HG02981 (cell line): ENCODE data around the gene IFI27.

Experiments used
- ATAC-seq: cut with Tn5 transposase; IDR thresholded peaks from one replicate; pipeline ENCODE4 v1.9.1; 2021; ENCODE audit warnings: mild to moderate bottlenecking, moderate library complexity; ENCODE audit not compliant: unreplicated experiment

Gene IFI27

DNA sequence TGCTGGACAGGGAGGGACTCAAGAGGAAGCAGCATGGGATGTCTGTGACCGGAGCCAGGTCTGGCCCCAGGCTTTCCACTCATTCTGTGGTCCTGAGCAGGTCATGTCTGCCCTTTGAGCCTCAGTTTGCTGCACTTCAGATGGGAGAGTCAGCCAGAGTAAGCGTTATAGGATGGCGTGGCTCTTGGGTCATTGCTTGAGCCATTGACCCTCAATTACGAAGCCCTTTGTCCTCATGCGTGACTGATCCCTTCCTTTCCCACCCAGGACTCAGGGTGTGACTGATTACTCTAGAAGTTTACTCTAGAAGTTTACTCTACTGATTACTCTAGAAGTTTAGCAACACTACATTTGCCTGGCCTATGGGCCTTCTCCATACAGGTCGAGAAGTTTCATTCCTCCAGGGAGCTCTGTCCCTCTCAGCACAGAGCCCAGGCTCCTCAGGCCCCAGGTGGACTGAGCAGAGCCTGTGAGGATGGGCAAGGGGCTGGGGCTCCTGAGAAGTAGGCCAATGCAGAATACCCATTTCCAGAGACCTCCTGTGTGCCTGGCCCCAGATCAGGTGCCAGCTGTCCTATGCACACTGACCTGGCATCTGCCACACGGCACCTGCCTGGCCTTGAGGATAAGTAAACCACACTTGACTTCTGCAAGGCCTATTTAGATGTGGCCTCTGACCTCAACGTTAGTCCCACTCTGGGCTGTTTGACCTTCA, 7.6 kb upstream of the IFI27 start:
- ATAC-seq: no peak

DNA sequence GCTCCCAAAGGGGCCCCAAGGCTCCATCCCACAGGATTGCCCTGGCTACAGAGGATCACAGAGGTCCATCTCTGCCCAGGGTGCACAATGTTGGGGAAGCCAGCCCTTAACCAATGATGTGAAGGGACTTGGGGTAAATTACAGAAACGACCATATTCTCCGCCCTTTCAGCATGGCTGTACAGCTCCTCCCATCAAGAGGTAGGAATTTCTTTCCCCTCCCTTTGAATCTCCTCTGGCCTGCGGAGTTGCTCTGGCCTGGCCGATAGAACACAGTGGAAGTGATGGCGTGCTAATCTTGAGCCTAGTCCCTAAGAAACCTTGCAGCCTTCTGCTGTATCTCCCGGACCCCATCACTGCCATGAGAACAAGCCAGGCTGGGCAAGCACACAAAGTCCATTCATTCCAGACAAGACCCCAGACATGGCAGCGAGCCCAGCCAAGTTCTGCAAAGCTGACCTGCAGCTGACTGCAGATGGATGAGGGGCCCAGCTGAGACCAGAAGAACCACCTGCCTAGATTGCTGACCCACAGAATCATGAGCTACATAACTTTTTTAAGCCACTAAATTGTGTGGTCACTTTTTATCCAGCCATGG, 6.9 kb upstream of the IFI27 start:
- no peak for ATAC-seq

DNA sequence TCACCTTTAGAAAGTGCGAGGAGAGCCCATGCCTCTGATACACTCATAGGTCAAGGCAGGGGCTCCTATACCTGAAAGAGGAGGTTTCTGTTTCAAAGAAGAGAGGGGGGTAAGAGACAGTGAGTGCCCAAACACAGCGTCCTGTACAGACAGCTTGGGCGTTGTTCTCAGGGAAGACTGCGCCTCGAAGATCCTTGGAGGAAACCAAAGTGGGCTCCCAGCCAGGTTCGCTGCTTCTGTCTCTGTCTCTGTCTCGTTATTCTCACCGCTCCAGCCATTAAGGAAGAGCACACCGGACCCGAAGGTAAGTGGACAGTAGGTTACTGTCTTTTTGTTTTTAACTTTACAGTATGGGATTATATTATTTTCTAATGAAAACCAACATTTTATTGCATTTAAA, 5.8 kb upstream of the IFI27 start:
- ATAC-seq: no peak

DNA sequence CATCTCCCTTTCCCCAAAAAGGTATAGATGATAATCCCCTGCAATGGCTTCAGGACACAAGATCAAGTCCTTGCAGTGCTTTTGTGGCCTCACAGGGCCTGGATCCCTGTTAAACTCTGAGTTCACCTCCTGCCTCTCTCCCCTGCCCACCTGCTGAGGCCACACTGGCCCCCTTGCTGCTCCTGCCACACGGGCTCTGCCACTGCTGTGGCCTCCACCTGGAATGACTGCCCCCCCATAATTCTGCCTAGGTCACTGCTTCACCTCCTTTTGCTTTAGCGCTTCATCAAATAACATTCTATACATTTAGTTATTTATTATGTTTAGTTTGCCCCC, 653 bp upstream of the IFI27 start:
- ATAC-seq: no peak

DNA sequence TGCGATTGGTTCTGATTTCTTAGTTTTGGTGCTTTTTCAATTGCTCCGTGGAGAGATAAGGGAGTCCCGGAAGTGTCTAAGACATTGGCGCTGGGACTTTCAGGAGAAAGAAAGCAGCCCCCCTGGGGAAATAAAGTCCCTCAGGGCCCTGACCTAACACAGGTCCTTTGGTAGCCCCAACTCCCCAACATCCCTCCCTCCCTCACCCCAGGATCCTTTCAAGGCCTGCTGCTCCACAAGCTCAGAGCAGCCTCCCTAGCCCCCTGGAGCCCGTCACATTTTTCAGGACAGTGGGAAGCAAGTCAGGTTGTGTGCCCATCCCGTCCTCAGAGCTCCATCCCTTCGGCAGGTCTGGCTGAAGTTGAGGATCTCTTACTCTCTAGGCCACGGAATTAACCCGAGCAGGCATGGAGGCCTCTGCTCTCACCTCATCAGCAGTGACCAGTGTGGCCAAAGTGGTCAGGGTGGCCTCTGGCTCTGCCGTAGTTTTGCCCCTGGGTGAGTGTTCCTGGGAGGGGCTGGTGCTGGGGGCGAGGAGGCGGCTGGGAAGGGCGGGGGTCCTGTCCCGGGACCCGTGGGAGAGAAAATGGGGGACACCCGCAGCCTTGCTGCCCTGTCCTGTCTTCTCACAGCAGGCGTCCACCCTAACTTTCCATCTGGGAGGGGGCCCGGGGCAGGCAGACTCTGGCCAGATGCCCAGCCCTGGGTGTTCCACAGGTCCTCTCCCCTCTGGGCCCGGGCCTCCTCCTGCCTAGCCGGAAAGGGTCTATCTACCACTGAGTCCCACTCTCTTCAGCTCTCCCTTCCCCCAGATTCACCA, 950 bp downstream of the IFI27 start:
- ATAC-seq: no peak

DNA sequence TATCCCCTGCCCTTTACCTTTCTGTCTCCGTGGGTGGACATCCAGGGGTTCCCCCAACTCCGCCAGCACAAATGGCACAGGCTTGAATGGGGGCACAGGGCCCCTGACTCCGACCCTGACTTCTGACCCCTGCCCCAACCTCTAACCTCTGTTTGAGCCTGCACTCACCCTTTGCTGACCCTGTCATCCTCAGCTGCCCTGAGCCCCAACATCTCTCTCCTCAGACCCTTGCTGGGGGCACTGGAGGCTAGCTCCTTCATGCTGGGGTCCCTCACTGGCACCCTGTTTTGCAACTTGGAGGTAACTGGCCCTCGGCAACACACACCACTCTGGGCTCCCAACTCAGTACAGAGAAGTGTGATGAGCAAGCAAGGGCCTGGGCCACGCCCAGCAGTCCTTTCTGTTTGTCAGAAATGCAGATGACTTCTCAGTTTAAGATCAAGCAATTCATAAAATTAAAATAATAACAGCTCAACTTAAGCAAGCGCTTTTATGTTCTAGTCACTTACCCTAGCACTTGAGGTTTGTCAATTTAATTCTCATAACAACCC, 2.1 kb downstream of the IFI27 start:
- ATAC-seq: no peak

DNA sequence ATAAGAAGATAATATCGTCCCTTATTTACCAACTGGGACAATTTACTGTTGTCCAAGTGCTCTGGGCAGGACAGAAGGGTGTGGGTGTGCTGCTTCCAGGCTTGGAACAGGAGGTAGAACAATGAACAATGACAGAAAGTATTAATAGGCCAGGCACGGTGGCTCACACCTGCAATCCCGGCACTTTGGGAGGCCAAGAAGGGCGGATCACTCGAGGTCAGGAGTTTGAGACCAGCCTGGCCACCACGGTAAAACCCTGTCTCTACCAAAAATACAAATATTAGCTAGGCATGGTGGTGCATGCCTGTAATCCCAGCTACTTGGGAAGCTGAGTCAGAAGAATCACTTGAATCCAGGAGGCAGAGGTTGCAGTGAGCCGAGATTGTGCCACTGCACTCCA, 2.5 kb downstream of the IFI27 start:
- ATAC-seq: no peak

DNA sequence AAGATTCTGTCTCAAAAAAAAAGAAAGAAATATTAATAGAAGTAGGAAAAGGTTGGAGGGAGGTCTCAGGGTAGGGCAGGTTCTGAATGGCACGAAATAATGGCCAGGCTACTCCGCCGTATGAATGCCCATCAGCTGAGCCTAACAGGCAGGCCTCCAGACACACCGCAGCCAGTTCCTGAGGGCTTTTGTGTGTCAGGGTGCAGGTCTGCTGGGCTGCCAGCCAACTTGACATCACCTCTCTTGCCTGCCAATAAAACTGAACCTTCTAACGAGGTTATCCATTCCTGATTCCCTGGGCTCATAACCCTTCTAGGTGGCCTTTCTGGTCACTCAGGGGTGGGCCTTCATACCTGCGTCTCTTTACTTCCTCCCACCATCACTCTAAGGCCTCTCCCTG, 3.0 kb downstream of the IFI27 start:
- no peak for ATAC-seq

DNA sequence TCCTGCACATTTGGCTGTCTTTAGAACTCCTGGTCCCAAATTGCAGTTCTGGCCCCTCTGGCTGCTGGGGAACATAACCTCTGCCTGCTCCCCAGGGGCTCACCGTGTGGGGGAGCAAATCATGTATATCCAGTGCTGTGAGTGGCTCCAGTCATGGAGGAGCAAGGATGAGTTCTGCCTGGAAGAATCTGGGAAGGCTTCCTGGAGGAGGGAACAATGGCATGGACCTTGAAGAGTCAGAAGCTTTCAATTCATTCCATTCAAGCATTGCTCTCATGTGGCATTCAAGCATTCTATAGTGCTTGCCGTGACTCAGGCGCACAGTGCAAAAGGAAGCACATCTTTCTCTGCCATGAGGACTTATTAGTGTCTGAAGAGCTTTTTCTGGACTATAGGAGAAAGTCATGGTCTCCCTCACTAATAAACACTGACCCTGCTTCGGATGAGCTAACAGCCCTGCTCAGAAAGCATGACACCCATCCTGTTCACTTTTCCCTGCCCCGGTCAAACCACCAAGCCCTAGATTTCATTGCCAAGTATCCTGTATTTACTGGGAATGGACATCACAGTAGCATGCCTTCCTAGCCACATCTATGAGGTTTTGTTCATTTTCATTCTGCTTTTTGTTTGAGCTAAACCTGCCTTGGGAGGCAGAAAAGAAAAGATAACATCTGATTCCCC, 3.5 kb downstream of the IFI27 start:
- no peak for ATAC-seq

DNA sequence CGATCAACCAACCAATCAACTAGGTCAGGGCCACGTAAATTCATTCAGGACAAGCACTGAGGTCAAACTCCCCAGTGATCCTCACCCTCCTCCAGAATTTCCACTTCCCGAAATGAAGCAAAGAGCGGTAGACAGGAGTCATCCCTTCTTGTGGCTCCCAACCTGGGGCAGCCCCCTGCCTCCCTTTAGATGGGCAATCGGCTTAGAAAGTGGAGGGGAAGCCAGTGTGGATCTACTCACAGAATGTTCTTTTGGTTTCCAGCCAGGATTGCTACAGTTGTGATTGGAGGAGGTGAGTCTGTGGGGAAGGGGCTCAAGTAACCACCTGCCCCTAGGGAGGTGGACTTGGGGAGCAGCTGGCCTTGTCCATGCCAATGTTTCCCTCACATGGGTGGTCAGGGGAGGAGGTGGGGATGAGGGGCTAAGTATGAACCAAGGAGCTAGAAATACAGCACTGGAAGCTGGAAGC, 4.1 kb downstream of the IFI27 start:
- no peak for ATAC-seq

DNA sequence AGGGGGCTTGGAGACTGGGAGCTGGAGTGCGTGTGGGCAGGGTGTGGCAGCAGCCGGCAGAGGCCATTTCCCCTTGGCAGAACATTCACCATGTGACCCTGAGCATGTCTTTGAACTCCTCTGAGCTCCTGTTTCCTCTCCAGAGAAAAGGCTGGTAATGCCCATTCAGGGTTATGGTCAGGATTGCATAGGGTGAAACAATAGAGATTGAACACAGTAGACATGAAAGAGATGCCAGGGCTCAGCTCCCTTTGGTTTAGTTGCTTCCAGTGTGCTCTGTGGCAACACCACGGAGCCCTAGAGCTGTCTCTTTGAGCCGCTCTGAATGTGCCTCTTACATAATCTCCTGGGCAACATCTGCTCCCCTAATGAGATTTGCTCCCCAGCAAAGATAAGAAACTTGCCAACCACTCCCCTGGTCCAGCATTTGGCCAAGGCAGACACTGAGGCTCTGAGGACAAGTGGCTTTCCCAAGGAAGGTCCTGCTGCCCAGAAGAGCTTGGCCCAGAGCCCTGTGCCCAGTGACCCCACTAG, 4.6 kb downstream of the IFI27 start:
- ATAC-seq: no peak

DNA sequence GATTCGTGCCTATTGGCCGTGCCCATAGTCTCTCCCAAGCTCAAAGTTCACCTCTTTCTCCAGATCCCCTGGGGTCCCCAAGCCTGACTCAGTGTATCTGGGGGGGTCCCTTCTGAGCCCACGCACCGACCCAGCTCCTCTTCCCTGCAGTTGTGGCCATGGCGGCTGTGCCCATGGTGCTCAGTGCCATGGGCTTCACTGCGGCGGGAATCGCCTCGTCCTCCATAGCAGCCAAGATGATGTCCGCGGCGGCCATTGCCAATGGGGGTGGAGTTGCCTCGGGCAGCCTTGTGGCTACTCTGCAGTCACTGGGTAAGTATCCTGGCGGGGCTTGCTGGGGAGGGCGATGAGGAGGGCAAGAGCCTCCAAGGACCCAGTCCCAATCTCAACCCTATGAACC, 5.1 kb downstream of the IFI27 start:
- no peak for ATAC-seq

DNA sequence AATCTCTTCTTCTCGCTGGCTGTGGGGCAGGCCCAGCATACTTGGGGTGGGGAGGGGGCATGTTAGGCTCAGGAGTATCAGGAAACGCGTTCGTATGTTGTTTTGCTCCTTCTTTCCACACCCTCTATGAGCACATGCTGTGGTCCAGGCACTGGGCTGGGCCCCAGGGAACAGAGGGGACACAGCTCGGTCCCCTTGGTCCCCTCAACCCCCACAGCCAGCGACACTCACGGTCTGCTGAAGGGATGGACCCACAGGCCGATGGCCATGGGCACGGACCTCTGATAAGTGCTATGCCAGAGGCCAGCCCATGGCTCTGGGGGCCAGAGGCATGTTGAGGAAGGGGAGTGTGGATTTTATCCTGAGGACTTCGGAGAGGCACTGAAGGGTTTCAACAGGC, 6.2 kb downstream of the IFI27 start:
- no peak for ATAC-seq

DNA sequence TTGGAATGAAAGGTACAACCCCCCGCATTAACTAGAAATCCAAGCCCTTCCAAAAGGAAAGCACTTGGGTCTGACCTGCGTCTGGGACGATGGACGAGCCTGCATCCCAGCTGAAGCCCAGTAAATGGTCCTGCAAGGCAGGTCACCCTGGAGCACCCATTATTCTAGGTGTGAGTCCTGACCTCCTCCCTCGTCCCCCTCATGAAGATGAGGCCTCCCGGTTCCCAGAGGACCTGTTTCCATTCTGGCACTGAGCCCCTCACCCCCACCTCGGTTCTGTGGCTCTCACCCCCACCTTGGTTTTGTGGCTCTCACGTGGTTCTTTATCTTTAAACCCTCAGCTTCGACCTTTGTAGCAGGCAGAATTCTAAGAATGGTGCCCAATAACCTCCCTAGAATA, 7.3 kb downstream of the IFI27 start:
- ATAC-seq: no peak

DNA sequence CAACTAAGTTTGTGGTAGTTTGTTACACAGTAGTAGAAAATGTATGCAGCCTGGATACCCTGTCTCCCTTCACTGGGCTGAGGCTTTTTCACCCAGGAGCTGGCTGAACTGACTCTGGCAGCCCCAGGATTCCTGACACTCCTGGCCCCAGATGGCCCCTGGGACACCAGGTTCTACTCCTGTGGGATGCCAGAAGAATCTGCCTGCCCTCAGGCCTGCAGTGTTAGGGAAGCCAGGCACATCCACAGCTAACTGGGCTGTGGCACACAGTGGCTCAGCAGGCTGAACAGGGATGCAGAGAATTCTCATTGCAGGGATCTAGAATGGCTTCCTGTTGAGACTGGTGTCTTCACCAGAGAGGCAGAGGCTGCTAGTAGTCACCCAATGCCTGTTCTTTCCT, 8.5 kb downstream of the IFI27 start:
- ATAC-seq: no peak

DNA sequence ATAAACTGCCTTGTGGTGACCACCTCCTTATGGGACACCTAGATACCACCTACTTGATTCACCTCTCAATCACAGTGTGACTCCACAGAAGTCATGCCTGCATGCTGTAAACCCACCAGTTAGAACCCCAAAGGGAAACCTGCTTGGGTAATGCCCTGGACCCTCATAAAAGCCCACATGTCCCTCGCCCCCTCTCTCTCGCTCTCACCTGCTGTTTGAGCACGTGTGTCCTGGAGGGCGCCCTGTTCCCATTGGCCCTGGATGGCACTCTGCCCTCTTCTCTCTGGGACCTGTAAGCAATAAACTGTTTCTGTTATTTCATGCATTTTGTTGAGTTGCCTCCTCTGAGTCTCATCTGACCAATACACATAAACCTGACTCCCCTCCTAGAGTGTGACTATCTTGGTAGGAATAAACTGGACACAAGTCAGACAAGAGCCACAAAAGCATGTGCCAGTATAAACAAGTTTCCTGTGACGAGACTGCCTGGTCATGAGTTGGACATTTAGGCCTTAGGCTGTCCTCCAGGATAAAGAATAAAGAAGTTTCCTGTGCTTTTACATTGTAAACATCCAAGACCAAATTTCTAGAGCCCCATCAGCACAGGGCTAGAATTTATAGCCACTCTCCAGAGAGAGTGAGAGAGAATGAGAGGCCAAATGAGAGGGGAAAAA, 10.3 kb downstream of the IFI27 start:
- no peak for ATAC-seq

DNA sequence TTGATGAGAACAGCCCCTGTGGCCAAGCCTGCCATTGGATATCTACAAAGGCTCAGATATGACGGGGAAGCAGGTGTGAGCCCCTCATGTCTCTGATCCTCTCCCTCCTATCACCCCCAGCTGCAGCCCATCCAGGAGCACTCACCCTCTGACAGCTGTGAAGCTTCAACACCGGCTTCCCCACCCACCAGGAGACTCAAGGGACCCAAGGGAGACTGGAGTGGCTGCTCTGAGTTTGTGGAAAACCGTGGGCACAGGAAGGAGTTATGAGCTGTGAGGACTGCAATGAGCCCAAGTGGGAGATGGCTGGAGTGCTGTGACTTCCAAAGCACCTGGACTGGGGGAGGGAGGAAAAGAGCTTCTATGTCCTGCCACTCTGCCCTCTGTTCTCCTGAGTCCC, 10.9 kb downstream of the IFI27 start:
- ATAC-seq: no peak

DNA sequence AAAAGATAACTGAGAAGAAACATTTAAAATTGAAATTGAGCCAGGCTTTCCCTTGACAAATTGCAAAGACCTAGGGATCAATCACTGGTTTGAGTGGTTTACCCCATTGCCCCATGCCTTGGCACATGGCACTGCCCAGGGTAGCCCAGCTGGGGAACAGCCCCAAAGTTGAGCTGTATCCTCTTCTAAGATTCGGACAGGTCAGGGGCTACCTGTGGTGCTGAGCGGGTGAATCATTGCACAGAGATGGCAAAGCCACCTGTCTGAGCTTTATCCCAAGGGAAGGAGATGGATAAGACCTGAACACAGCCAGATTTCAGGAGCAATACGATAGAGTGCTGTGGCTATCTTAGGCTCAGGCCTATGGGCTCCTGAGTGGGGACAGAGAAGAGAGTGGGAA, 11.9 kb downstream of the IFI27 start:
- no peak for ATAC-seq

DNA sequence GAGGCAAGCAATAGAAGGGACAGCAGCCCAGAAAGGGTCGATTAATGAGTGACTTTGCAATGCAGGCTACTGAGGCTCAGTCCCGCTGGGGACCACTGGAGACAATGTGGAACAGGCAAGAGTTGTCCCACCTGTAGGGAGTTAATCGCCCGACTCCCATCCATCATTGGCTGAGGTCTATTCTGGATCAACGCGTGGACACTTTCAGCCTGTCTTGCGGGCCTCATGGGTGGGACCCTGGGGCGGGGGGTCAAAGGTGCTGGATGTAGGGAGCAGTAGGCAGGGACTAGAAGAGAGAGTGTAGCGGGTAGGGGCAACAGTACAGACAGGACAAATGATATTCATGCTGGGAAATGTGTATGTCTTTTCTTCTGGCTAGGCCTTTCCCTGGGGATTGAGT, 12.8 kb downstream of the IFI27 start:
- ATAC-seq: no peak

DNA sequence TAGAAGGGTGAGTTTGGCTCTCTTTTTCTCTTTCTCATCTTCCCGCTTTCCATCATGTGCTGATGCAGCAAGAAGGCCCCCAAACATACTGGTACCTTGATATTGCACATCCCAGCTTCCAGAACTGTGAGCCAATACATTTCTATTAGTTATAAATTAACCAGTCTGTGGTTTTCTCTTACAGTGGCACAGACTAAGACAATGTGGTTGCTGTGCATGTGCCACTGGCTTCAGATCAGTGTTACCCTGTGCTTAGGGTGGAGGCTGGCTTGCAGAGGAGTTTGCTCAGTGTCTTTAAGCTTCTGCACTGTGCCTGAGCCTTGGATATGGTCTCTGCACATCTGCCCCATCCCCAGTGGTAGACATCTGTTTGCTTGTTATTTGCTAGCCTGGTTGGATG, 13.3 kb downstream of the IFI27 start:
- no peak for ATAC-seq
